Endodermal cell (in vitro differentiated cells): ENCODE results near the gene SMG9. TPM values are rescaled to one million over a fixed set of nuclear protein-coding genes. Genes with fewer than 3 reads are reported as not detected.

ENCODE experiments used
- DNase-seq: peaks from one replicate; pipeline ENCODE4 v3.0.0-alpha.2; 2017
- H3K27ac ChIP-seq: 2 replicates; pipeline ENCODE4 v1.5.1; 2013; ENCODE audit warnings: mild to moderate bottlenecking, low read depth, low read length, moderate library complexity
- H3K27me3 ChIP-seq: 2 replicates; pipeline ENCODE4 v1.6.1; 2013; ENCODE audit warnings: mild to moderate bottlenecking, low read length, moderate library complexity; ENCODE audit not compliant: insufficient read depth, control insufficient read depth, poor library complexity, severe bottlenecking
- H3K36me3 ChIP-seq: 2 replicates; pipeline ENCODE4 v1.7.0; 2013; ENCODE audit warnings: mild to moderate bottlenecking, low read length, moderate library complexity; ENCODE audit not compliant: control insufficient read depth, insufficient read depth
- H3K4me1 ChIP-seq: one replicate; pipeline ENCODE4 v1.7.0; 2013; ENCODE audit warnings: low read length; ENCODE audit not compliant: control insufficient read depth, insufficient read depth
- H3K4me3 ChIP-seq: 2 replicates; pipeline ENCODE4 v1.5.1; 2013; ENCODE audit warnings: mild to moderate bottlenecking, low read length, moderate library complexity
- H3K9ac ChIP-seq: 2 replicates; pipeline ENCODE4 v1.6.1; 2013; ENCODE audit warnings: mild to moderate bottlenecking, low read length, moderate library complexity; ENCODE audit not compliant: poor library complexity, severe bottlenecking; ENCODE audit errors: extremely low read depth
- H3K9me3 ChIP-seq: 2 replicates; pipeline ENCODE4 v1.6.1; 2013; ENCODE audit warnings: mild to moderate bottlenecking, low read length, moderate library complexity; ENCODE audit not compliant: control insufficient read depth
- H3K27ac Mint-ChIP-seq: 2 replicates; pipeline ENCODE4 v1.8.0; 2020; ENCODE audit warnings: mixed read lengths
- H3K27me3 Mint-ChIP-seq: 2 replicates; pipeline ENCODE4 v1.8.0; 2021; ENCODE audit warnings: mild to moderate bottlenecking, mixed read lengths; ENCODE audit not compliant: insufficient read depth
- H3K36me3 Mint-ChIP-seq: 2 replicates; pipeline ENCODE4 v1.8.0; 2020; ENCODE audit warnings: low read depth, mixed read lengths
- H3K4me1 Mint-ChIP-seq: 2 replicates; pipeline ENCODE4 v1.8.0; 2020; ENCODE audit warnings: mixed read lengths
- H3K4me3 Mint-ChIP-seq: 2 replicates; pipeline ENCODE4 v1.8.0; 2020; ENCODE audit warnings: mild to moderate bottlenecking, moderate library complexity, mixed read lengths
- H3K9me3 Mint-ChIP-seq: 2 replicates; pipeline ENCODE4 v1.8.0; 2020; ENCODE audit warnings: mild to moderate bottlenecking, mixed read lengths
- WGBS, 2 experiments: methylation state at CpG; one replicate each; pipeline versions ENCODE4 v1.1.5 to v1.1.7; 2013; ENCODE audit warnings: missing lambda C conversion rate in 2 of 2, mixed read lengths in 1 of 2; ENCODE audit not compliant: insufficient coverage in 1 of 2, insufficient read length in 1 of 2; 5-methylcytosine and 5-hydroxymethylcytosine counted together
- total RNA-seq, 2 donors: library from RNA; stranded (reverse); fragmentation: NEBNext Ultra II Directional in 1 of 2; extraction: Animal tissue kit (Norgen Biotek cat#: 25700) in 1 of 2; gene quantifications; 2 replicates in 1 of 2; 3 replicates in 1 of 2; pipeline ENCODE4 v1.2.1, GENCODE V29; 2021
- TF ChIP-seq, protein P1 (sequence below): fragments of 200-600 bp; sonication (generic); conservative IDR thresholded peaks from 2 replicates; pipeline ENCODE4 v1.5.0; 2021; ENCODE audit warnings: antibody characterized with exemption, mild to moderate bottlenecking

SMG9 gene
- total RNA-seq, 2 donors from 2014 or later = 44.6 to 53.8 TPM

DNA sequence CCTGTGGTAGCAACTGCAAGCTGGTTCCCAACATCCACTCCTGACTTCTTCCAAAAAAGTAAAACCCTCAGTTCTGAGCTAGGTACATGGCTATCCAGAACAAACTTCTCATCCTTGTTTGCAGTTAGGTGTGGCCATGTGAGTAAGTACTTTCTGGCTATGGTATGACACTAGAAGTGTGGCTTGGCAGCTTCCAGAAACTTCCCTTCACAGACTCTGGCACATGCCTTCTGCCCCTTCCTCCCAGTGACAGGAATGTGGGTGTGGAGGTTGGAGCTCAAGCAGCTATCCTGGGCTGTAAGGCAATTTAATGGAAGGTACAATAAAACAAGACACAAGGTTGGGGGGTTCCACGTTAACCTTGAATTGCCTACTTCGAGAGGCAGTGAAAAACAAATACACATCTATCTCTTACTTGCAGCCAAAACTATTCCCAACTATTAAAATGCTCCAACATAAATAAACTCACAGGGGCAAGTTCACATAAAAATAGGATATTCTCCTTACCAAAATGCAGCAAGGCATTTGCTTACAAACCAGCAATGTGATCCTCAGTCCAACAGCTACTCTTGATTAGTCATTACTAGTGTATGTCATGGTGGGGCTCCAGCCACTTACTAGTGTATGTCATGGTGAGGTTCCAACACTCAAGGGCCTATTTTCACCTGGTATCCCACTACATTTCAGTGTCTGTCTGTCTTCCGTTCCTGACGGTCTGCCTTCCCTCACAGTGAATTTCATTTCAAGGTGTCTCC is 3.1 kb downstream of the SMG9 start:
- WGBS, 2 experiments = 91% methylated on average over 4 of the region's 4 CpGs; no CpG with 5 or more reads in 1 of the 2 experiments
- H3K36me3 Mint-ChIP-seq = peaks cover 40% of the 10 kb centered on the region
- TF ChIP-seq, protein P1, sequence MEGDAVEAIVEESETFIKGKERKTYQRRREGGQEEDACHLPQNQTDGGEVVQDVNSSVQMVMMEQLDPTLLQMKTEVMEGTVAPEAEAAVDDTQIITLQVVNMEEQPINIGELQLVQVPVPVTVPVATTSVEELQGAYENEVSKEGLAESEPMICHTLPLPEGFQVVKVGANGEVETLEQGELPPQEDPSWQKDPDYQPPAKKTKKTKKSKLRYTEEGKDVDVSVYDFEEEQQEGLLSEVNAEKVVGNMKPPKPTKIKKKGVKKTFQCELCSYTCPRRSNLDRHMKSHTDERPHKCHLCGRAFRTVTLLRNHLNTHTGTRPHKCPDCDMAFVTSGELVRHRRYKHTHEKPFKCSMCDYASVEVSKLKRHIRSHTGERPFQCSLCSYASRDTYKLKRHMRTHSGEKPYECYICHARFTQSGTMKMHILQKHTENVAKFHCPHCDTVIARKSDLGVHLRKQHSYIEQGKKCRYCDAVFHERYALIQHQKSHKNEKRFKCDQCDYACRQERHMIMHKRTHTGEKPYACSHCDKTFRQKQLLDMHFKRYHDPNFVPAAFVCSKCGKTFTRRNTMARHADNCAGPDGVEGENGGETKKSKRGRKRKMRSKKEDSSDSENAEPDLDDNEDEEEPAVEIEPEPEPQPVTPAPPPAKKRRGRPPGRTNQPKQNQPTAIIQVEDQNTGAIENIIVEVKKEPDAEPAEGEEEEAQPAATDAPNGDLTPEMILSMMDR = no peak
- DNase-seq = no peak
- no peak overlapping the region for H3K27ac Mint-ChIP-seq
- H3K27me3 Mint-ChIP-seq = no peaks in the 10 kb centered on the region
- no peaks in the 10 kb centered on the region for H3K9me3 ChIP-seq
- H3K27me3 ChIP-seq = no peaks in the 10 kb centered on the region
- H3K4me1 ChIP-seq = peaks cover 6% of the 10 kb centered on the region
- H3K4me1 Mint-ChIP-seq = peaks cover 27% of the 10 kb centered on the region
- H3K4me3 ChIP-seq = no peak overlapping the region
- peaks cover 40% of the 10 kb centered on the region for H3K36me3 ChIP-seq
- H3K9ac ChIP-seq = no peak overlapping the region
- H3K9me3 Mint-ChIP-seq = no peaks in the 10 kb centered on the region
- no peak overlapping the region for H3K27ac ChIP-seq
- no peak overlapping the region for H3K4me3 Mint-ChIP-seq

DNA sequence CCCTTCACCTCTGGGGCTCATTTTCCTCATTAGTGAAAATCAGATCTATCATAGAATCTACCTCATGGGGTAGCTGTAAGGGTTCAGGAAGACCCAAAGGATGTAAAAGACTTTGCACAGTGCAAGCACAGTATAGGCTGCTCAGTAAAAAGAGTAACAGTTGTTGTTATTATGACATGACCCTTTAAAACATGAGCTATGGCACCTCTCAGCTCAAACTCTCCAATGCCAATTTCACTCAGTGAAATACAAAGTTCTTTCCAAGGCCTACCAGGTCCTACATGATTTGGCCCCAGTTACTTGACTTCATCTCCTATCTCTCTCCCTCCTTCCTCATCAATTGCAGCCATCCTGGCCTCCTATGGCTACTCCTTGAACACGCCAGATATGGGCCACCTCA is 4.9 kb downstream of the SMG9 start:
- Mint-ChIP-seq H3K36me3 (peaks cover 48% of the 10 kb centered on the region), H3K4me3 (no peak overlapping the region), H3K27ac (no peak overlapping the region), H3K4me1 (peaks cover 27% of the 10 kb centered on the region), H3K27me3 (no peaks in the 10 kb centered on the region), H3K9me3 (no peaks in the 10 kb centered on the region)
- Histone ChIP-seq H3K4me3 (no peak overlapping the region), H3K27ac (no peak overlapping the region), H3K36me3 (peaks cover 46% of the 10 kb centered on the region), H3K4me1 (peaks cover 6% of the 10 kb centered on the region), H3K27me3 (no peaks in the 10 kb centered on the region), H3K9ac (no peak overlapping the region), H3K9me3 (no peaks in the 10 kb centered on the region)
- TF ChIP-seq, protein P1 = no peak
- WGBS, 2 experiments = 83 to 91% methylated on average over 1 of the region's 1 CpG
- no peak for DNase-seq

DNA sequence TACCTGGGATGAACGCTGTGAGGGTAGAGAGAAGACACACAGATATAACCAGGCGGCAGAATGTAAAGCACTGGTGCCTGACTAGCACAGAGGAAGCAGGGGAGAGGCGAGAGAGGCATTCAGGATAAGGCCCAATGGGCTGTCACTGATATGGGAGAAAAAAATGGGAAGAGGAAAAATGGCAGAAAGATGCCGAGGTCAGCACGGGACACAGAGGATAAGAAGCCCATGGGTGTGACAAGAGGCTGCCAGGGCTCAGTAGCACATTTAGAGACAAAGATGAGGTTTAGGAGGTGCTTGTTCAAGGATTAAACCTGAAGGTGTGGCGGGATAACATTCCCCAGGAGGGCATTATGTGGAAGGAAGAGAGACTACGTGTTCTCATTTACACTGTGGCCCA is 5.6 kb downstream of the SMG9 start:
- Mint-ChIP-seq H3K27ac (peak overlapping the region; percentile 12), H3K4me1 (peaks cover 27% of the 10 kb centered on the region), H3K27me3 (no peaks in the 10 kb centered on the region), H3K9me3 (no peaks in the 10 kb centered on the region), H3K36me3 (peaks cover 54% of the 10 kb centered on the region), H3K4me3 (no peak overlapping the region)
- Histone ChIP-seq H3K27ac (no peak overlapping the region), H3K9me3 (no peaks in the 10 kb centered on the region), H3K9ac (no peak overlapping the region), H3K36me3 (peaks cover 54% of the 10 kb centered on the region), H3K27me3 (no peaks in the 10 kb centered on the region), H3K4me3 (no peak overlapping the region), H3K4me1 (peaks cover 6% of the 10 kb centered on the region)
- no peak for DNase-seq
- WGBS, 2 experiments = 83 to 96% methylated on average over 5 to 7 of the region's 7 CpGs
- TF ChIP-seq, protein P1 = no peak
